HepG2 (cell line): ENCODE data around the gene SEMA4C. TPM values are rescaled to one million over a fixed set of nuclear protein-coding genes. Genes with fewer than 3 reads are reported as not detected.

Source experiments
- DMAP1 ChIP-seq: IDR thresholded peaks from 2 replicates; pipeline ENCODE4 v1.6.1; 2016
- FOXO4 ChIP-seq: sonication (generic); formaldehyde crosslinking; conservative IDR thresholded peaks from 2 replicates; pipeline ENCODE4 v1.8.1; 2023; ENCODE audit warnings: missing genetic modification reagents
- HDAC2 ChIP-seq: sonication (generic); formaldehyde crosslinking; IDR thresholded peaks from 2 replicates; pipeline ENCODE4 v1.4.0; 2020; ENCODE audit warnings: missing genetic modification reagents
- KDM6A ChIP-seq: IDR thresholded peaks from 2 replicates; pipeline ENCODE4 v1.6.1; 2016; ENCODE audit warnings: low read depth
- MAF1 ChIP-seq: sonication (generic); formaldehyde crosslinking; IDR thresholded peaks from 2 replicates; pipeline ENCODE4 v1.5.0; 2020; ENCODE audit warnings: missing genetic modification reagents, borderline replicate concordance
- MLLT10 ChIP-seq: sonication (generic); formaldehyde crosslinking; IDR thresholded peaks from 2 replicates; pipeline ENCODE4 v1.4.0; 2020; ENCODE audit warnings: missing genetic modification reagents
- MXD3 ChIP-seq: IDR thresholded peaks from 2 replicates; pipeline ENCODE4 v1.6.1; 2016; ENCODE audit warnings: mild to moderate bottlenecking, missing biosample characterization, missing genetic modification reagents
- NFIB ChIP-seq: sonication (generic); formaldehyde crosslinking; IDR thresholded peaks from 2 replicates; pipeline ENCODE4 v1.9.0; 2021; ENCODE audit warnings: missing genetic modification reagents, mild to moderate bottlenecking, borderline replicate concordance
- PCBP2 ChIP-seq: fragments of 200-400 bp; formaldehyde crosslinking; optimal IDR thresholded peaks from 2 replicates; pipeline ENCODE3; 2018; ENCODE audit warnings: low read length, low read depth; ENCODE audit not compliant: poor library complexity, severe bottlenecking
- REST ChIP-seq, 2 experiments: IDR thresholded peaks; 2 replicates each; pipeline ENCODE4 v1.6.1; 2011 to 2012; ENCODE audit warnings: low read length in 2 of 2, borderline replicate concordance in 1 of 2, low read depth in 1 of 2, mild to moderate bottlenecking in 1 of 2, moderate library complexity in 1 of 2
- SAP130 ChIP-seq: IDR thresholded peaks from 2 replicates; pipeline ENCODE4 v1.6.1; 2016; ENCODE audit warnings: low read depth
- SETDB1 ChIP-seq: sonication (generic); formaldehyde crosslinking; IDR thresholded peaks from 2 replicates; pipeline ENCODE4 v1.5.1; 2020; ENCODE audit warnings: missing genetic modification reagents, mild to moderate bottlenecking, borderline replicate concordance
- SNRNP70 ChIP-seq: fragments of 200-400 bp; formaldehyde crosslinking; IDR thresholded peaks from 2 replicates; pipeline ENCODE4 v1.6.1; 2017; ENCODE audit warnings: mild to moderate bottlenecking, low read depth, low read length, moderate library complexity
- TFDP2 ChIP-seq: sonication (generic); formaldehyde crosslinking; IDR thresholded peaks from 2 replicates; pipeline ENCODE4 v1.4.0; 2020; ENCODE audit warnings: missing genetic modification reagents
- THAP9 ChIP-seq: sonication (generic); formaldehyde crosslinking; IDR thresholded peaks from 2 replicates; pipeline ENCODE4; 2020; ENCODE audit warnings: missing genetic modification reagents, mild to moderate bottlenecking, borderline replicate concordance
- ZBTB7B ChIP-seq: sonication (generic); formaldehyde crosslinking; IDR thresholded peaks from 2 replicates; pipeline ENCODE4 v1.4.0; 2020; ENCODE audit warnings: missing genetic modification reagents
- ZNF33B ChIP-seq: sonication (generic); formaldehyde crosslinking; IDR thresholded peaks from 2 replicates; pipeline ENCODE4 v1.5.1; 2020; ENCODE audit warnings: mild to moderate bottlenecking, missing genetic modification reagents
- ZNF614 ChIP-seq: IDR thresholded peaks from 2 replicates; pipeline ENCODE4 v1.6.1; 2018; ENCODE audit warnings: missing biosample characterization, missing genetic modification reagents, inconsistent platforms, borderline replicate concordance
- ZNF616 ChIP-seq: sonication (generic); formaldehyde crosslinking; IDR thresholded peaks from 2 replicates; pipeline ENCODE4 v1.5.0; 2020; ENCODE audit warnings: low read depth, mild to moderate bottlenecking, missing genetic modification reagents
- ZNF629 ChIP-seq: sonication (generic); formaldehyde crosslinking; conservative IDR thresholded peaks from 2 replicates; pipeline ENCODE4 v1.5.0; 2020; ENCODE audit warnings: missing genetic modification reagents
- ZNF879 ChIP-seq: sonication (generic); formaldehyde crosslinking; IDR thresholded peaks from 2 replicates; pipeline ENCODE4 v1.8.1; 2023; ENCODE audit warnings: missing genetic modification reagents
- polyA plus RNA-seq, 8 experiments: library from polyadenylated mRNA; depleted of rRNA in 3 of 8; stranded (reverse) in 7 of 8; unstranded in 1 of 8; fragments of >200 nt; fragmentation: Illumina TruSeq in 4 of 8; extraction: Trizol in 4 of 8; gene quantifications; 2 replicates each; pipeline versions ENCODE4 v1.2.1 to v1.2.3, GENCODE V29; 2011 to 2016; ENCODE audit warnings: low read depth in 4 of 8, missing spikeins in 1 of 8, mixed read lengths in 1 of 8; ENCODE audit not compliant: insufficient read depth in 1 of 8
- total RNA-seq, 5 experiments: library from RNA; depleted of rRNA; stranded (reverse); fragments of >200 nt; fragmentation: Illumina TruSeq; extraction: Trizol; gene quantifications; 2 replicates each; pipeline ENCODE4 v1.2.3, GENCODE V29; 2016; ENCODE audit warnings: low read depth in 1 of 5

Gene SEMA4C
- total and polyA plus RNA-seq, 2 of the 13 experiments (the other 11 are each of a cell fraction or from before 2014, with no cell fraction given): 25.9 to 46.6 TPM

GRCh38 chr2:96870626-96871255 is 861 bp upstream of the SEMA4C start (continued):
- TF ChIP-seq SETDB1 (CRISPR knock-in tag) (no peak), HDAC2 (0 out of 2 replicates have a peak, but pooled peaks have one; percentile 17), ZNF879 (CRISPR knock-in tag) (no peak), DMAP1 (CRISPR knock-in tag) (no peak), MLLT10 (no peak), ZBTB7B (no peak), FOXO4 (no peak), PCBP2 (no peak), KDM6A (CRISPR knock-in tag) (no peak), ZNF616 (CRISPR knock-in tag) (no peak), THAP9 (no peak), ZNF629 (CRISPR knock-in tag) (no peak), ZNF614 (CRISPR knock-in tag) (no peak), TFDP2 (CRISPR knock-in tag) (no peak), NFIB (CRISPR knock-in tag) (no peak), SNRNP70 (no peak), MAF1 (no peak), MXD3 (no peak), ZNF33B (no peak), SAP130 (CRISPR knock-in tag) (peak; percentile 35; the same call in 1 of the 2 replicates), REST (IDR thresholded peaks at IDR 0.05; ENCODE audit: borderline replicate concordance in 1 of 2, low read depth in 1 of 2, low read length in 2 of 2) (no peak)
